RWPE1 (cell line): ENCODE results near the gene SHISA6.

Experiments
- CTCF ChIA-PET: fragments of 350-600 bp; sonication (Branson Sonifier 250); formaldehyde crosslinking; extraction: SDS; loops from one replicate; lab custom pipeline; 2021; lab: Yijun Ruan, JAX
- POLR2A ChIA-PET: fragments of 400-600 bp; formaldehyde crosslinking; extraction: SDS; loops from one replicate; lab custom pipeline; 2020; ENCODE audit warnings: antibody characterized with exemption; ENCODE audit not compliant: low non-redundant PET; lab: Yijun Ruan, JAX
- DNase-seq: peaks from one replicate; pipeline ENCODE4 v3.0.0; 2012; ENCODE audit warnings: low spot score
- H3K27ac ChIP-seq: fragments of 450-650 bp; 2 replicates; pipeline ENCODE4 v1.5.1; 2017
- CTCF ChIP-seq: fragments of 450-650 bp; conservative IDR thresholded peaks from 2 replicates; pipeline ENCODE4 v1.5.1; 2017; ENCODE audit warnings: low read depth, mild to moderate bottlenecking

The SHISA6 gene

GRCh38 chr17:11598274-11599221, 357.5 kb downstream of the SHISA6 start, which contains the start of gene DNAH9:
Gene DNAH9 (plus strand): TSS chr17:11598470. CDS start chr17:11598499, 29 bp downstream.
- no peak within 1 kb of the TSS for H3K27ac ChIP-seq
- DNase-seq = peak; percentile 4
- ChIA-PET CTCF (interaction anchor here (0.6 kb wide), 1 partner anchor 18 kb away, joined by 3 read pairs; no protein-coding TSS in a partner anchor), POLR2A (no interaction called here)
- TF ChIP-seq CTCF = no peak

- TF ChIP-seq CTCF = no peak
- H3K27ac ChIP-seq = no peak overlapping the region
- no peak for DNase-seq
- POLR2A ChIA-PET = no interaction called here
- CTCF ChIA-PET = interaction anchor here (0.6 kb wide), 1 partner anchor 595 kb away, joined by 3 read pairs; no protein-coding TSS in a partner anchor
Measured at GRCh38 chr17:11601661-11602060, 360.6 kb downstream of the SHISA6 start.

- TF ChIP-seq CTCF = no peak
- ChIA-PET CTCF (no interaction called here), POLR2A (no interaction called here)
- H3K27ac ChIP-seq = no peak overlapping the region
- DNase-seq = no peak
Measured at GRCh38 chr17:11608396-11608795, 367.4 kb downstream of the SHISA6 start.

GRCh38 chr17:11610999-11611566, 370.1 kb downstream of the SHISA6 start:
- no peak overlapping the region for H3K27ac ChIP-seq
- ChIA-PET CTCF (no interaction called here), POLR2A (no interaction called here)
- DNase-seq = no peak
- no peak for TF ChIP-seq CTCF

- DNase-seq = no peak
- H3K27ac ChIP-seq = no peak overlapping the region
- ChIA-PET POLR2A (no interaction called here), CTCF (no interaction called here)
- no peak for TF ChIP-seq CTCF
Measured at GRCh38 chr17:11612956-11613355, 371.9 kb downstream of the SHISA6 start.
